Gastroesophageal sphincter (tissue), 4 donors: ENCODE results near the gene NCKAP5. TPM values are rescaled to one million over a fixed set of nuclear protein-coding genes. Genes with fewer than 3 reads are reported as not detected.

Experiments used
- ATAC-seq: fragments of 150-250 bp; one replicate; pipeline ENCODE4 v1.9.1; 2016; ENCODE audit warnings: mild to moderate bottlenecking, moderate library complexity
- H3K27ac ChIP-seq, 4 donors: fragments of 200-600 bp; sonication (generic) in 3 of 4; 1 replicate in 3 of 4; 2 replicates in 1 of 4; pipeline ENCODE4 v1.5.1; 2016 to 2019
- H3K27me3 ChIP-seq: fragments of 200-600 bp; sonication (generic); one replicate; pipeline ENCODE4 v1.5.1; 2019
- H3K36me3 ChIP-seq, 2 donors: fragments of 200-600 bp; sonication (generic); one replicate each; pipeline ENCODE4 v1.5.1; 2019; ENCODE audit warnings: control low read depth in 1 of 2
- H3K4me1 ChIP-seq, 3 donors: fragments of 200-600 bp; sonication (generic); 1 replicate in 2 of 3; 2 replicates in 1 of 3; pipeline ENCODE4 v1.5.1; 2016 to 2019; ENCODE audit warnings: control low read depth in 2 of 3
- H3K4me3 ChIP-seq, 2 donors: fragments of 200-600 bp; sonication (generic); one replicate each; pipeline ENCODE4 v1.5.1; 2019; ENCODE audit warnings: mild to moderate bottlenecking in 1 of 2, moderate library complexity in 1 of 2
- H3K9me3 ChIP-seq, 3 donors: fragments of 200-600 bp; sonication (generic); one replicate each; pipeline ENCODE4 v1.5.1; 2017 to 2019; ENCODE audit warnings: control low read depth in 2 of 3
- CTCF ChIP-seq, 4 experiments: fragments of 200-600 bp in 2 of 4; fragments of 450-650 bp in 2 of 4; sonication (generic) in 1 of 4; IDR thresholded peaks; one replicate each; pipeline ENCODE4 v1.5.1; 2017 to 2019; ENCODE audit warnings: antibody characterized with exemption in 4 of 4, mild to moderate bottlenecking in 2 of 4, moderate library complexity in 2 of 4
- EP300 ChIP-seq: sonication (generic); formaldehyde crosslinking; IDR thresholded peaks from one replicate; pipeline ENCODE4 v1.6.1; 2017; ENCODE audit warnings: antibody characterized with exemption, mild to moderate bottlenecking
- POLR2A ChIP-seq, 2 donors: fragments of 450-650 bp; IDR thresholded peaks; one replicate each; pipeline ENCODE4 v1.6.1; 2017; ENCODE audit warnings: antibody characterized with exemption in 2 of 2, mild to moderate bottlenecking in 2 of 2, moderate library complexity in 1 of 2
- POLR2AphosphoS5 ChIP-seq: sonication (generic); formaldehyde crosslinking; IDR thresholded peaks from one replicate; pipeline ENCODE4 v1.6.1; 2017; ENCODE audit warnings: antibody characterized with exemption
- WGBS, 2 donors: methylation state at CpG; one replicate each; pipeline ENCODE4 v1.1.5; 2018; ENCODE audit warnings: low coverage in 1 of 2; 5-methylcytosine and 5-hydroxymethylcytosine counted together
- total RNA-seq, 4 donors: library from RNA; depleted of rRNA; stranded (reverse); fragments of >200 nt; gene quantifications; one replicate each; pipeline ENCODE4 v1.1.0, GENCODE V29; 2016

Gene NCKAP5
- total RNA-seq, 4 donors from 2014 or later: 0.16 to 0.57 (median 0.33) TPM

- 39 to 48% methylated on average over 2 of the region's 2 CpGs for WGBS, 2 donors
- ATAC-seq: no peak
- H3K27ac ChIP-seq: no peak overlapping the region
- peaks cover 0 to 9% (median 0%) of the 10 kb centered on the region in 3 donors for H3K4me1 ChIP-seq
- H3K9me3 ChIP-seq: no peaks in the 10 kb centered on the region
- TF ChIP-seq POLR2AphosphoS5: no peak
- TF ChIP-seq CTCF (IDR thresholded peaks at IDR 0.05): no peak
- no peak for TF ChIP-seq POLR2A (IDR thresholded peaks at IDR 0.05)
- no peak for TF ChIP-seq EP300
- no peaks in the 10 kb centered on the region for H3K27me3 ChIP-seq
- H3K4me3 ChIP-seq: no peak overlapping the region
- H3K36me3 ChIP-seq: no peaks in the 10 kb centered on the region
Measured at GRCh38 chr2:133416146-133416545, 152.1 kb downstream of the NCKAP5 start.

- H3K27ac ChIP-seq: no peak overlapping the region
- no peak for ATAC-seq
- WGBS, 2 donors: 54 to 72% methylated on average over 2 to 3 of the region's 3 CpGs
Measured at GRCh38 chr2:133415210-133415876, 152.9 kb downstream of the NCKAP5 start.

GRCh38 chr2:133414486-133415209 lies 153.6 kb downstream of the NCKAP5 start:
- H3K27me3 ChIP-seq: no peaks in the 10 kb centered on the region
- TF ChIP-seq EP300 (no peak), POLR2A (IDR thresholded peaks at IDR 0.05) (no peak), POLR2AphosphoS5 (no peak), CTCF (IDR thresholded peaks at IDR 0.05) (no peak)
- no peak for ATAC-seq
- H3K4me3 ChIP-seq: no peak overlapping the region
- WGBS, 2 donors: 81 to 95% methylated on average over 2 to 6 of the region's 6 CpGs
- H3K9me3 ChIP-seq: no peaks in the 10 kb centered on the region
- H3K27ac ChIP-seq: no peak overlapping the region
- peaks cover 0 to 9% (median 0%) of the 10 kb centered on the region in 3 donors for H3K4me1 ChIP-seq
- H3K36me3 ChIP-seq: no peaks in the 10 kb centered on the region

More at GRCh38 chr2:133415210-133415876, 152.9 kb downstream of the NCKAP5 start:
- Histone ChIP-seq H3K9me3 (no peaks in the 10 kb centered on the region), H3K4me1 (peaks cover 0 to 9% (median 0%) of the 10 kb centered on the region in 3 donors), H3K4me3 (no peak overlapping the region), H3K27me3 (no peaks in the 10 kb centered on the region), H3K36me3 (no peaks in the 10 kb centered on the region)
- TF ChIP-seq EP300: no peak
- TF ChIP-seq POLR2AphosphoS5: no peak
- no peak for TF ChIP-seq CTCF (IDR thresholded peaks at IDR 0.05)
- TF ChIP-seq POLR2A (IDR thresholded peaks at IDR 0.05): no peak

GRCh38 chr2:133413863-133414262 lies 154.4 kb downstream of the NCKAP5 start:
- ATAC-seq: no peak
- no peaks in the 10 kb centered on the region for H3K27me3 ChIP-seq
- TF ChIP-seq POLR2A (IDR thresholded peaks at IDR 0.05): no peak
- no peak for TF ChIP-seq POLR2AphosphoS5
- no peak for TF ChIP-seq CTCF (IDR thresholded peaks at IDR 0.05)
- no peak for TF ChIP-seq EP300

GRCh38 chr2:133412694-133413093 lies 155.6 kb downstream of the NCKAP5 start:
- TF ChIP-seq EP300 (no peak), POLR2AphosphoS5 (no peak), POLR2A (IDR thresholded peaks at IDR 0.05) (no peak), CTCF (IDR thresholded peaks at IDR 0.05) (no peak)
- H3K4me3 ChIP-seq: no peak overlapping the region
- H3K36me3 ChIP-seq: no peaks in the 10 kb centered on the region
- peaks cover 0 to 9% (median 0%) of the 10 kb centered on the region in 3 donors for H3K4me1 ChIP-seq
- H3K27ac ChIP-seq: no peak overlapping the region
- no peak for ATAC-seq
- no peaks in the 10 kb centered on the region for H3K9me3 ChIP-seq
- no peaks in the 10 kb centered on the region for H3K27me3 ChIP-seq

More at GRCh38 chr2:133413863-133414262, 154.4 kb downstream of the NCKAP5 start:
- Histone ChIP-seq H3K27ac (no peak overlapping the region), H3K36me3 (no peaks in the 10 kb centered on the region), H3K9me3 (no peaks in the 10 kb centered on the region), H3K4me1 (peaks cover 0 to 9% (median 0%) of the 10 kb centered on the region in 3 donors), H3K4me3 (no peak overlapping the region)
- WGBS, 2 donors: 89 to 100% methylated on average over 1 to 3 of the region's 3 CpGs
